ENCODE data around the gene PIAS2.

- TF ChIP-seq POLR2A (IDR thresholded peaks at IDR 0.05; ENCODE audit: low read depth, low read length), result no peak
- no peak for TF ChIP-seq POLR2AphosphoS5 (IDR thresholded peaks at IDR 0.05; ENCODE audit: low read depth, low read length)
- no peak for TF ChIP-seq TAF1 (IDR thresholded peaks at IDR 0.05; ENCODE audit: borderline replicate concordance, low read depth, low read length)
These were observed 1.3 kb downstream of the PIAS2 start for GRCh38 chr18:46915800-46916550.

All from GM12892 (cell line).